Measurements from ENCODE around the gene SRRM4. TPM values are rescaled to one million over a fixed set of nuclear protein-coding genes. Genes with fewer than 3 reads are reported as not detected.

The SRRM4 gene
- total and polyA plus RNA-seq, 10 of the 15 experiments (the other 5 are each of a cell fraction or from before 2014, with no cell fraction given) = under 0.01 to 0.01 TPM; not detected in 8

- TF ChIP-seq CEBPZ (IDR thresholded peaks at IDR 0.05; ENCODE audit: low read depth, low read length) = no peak
- TF ChIP-seq USF2 (IDR thresholded peaks at IDR 0.05; ENCODE audit: borderline replicate concordance, low read depth, low read length) = no peak
- TF ChIP-seq CHD4 (IDR thresholded peaks at IDR 0.05) = no peak
- no peak for TF ChIP-seq KLF5 (IDR thresholded peaks at IDR 0.05; ENCODE audit: partially characterized antibody)
- TF ChIP-seq CBFB (IDR thresholded peaks at IDR 0.05; ENCODE audit: low read depth) = no peak
- no peak for TF ChIP-seq SUPT20H (IDR thresholded peaks at IDR 0.05; ENCODE audit: borderline replicate concordance, control insufficient read depth, low read depth, low read length)
- TF ChIP-seq LARP7 (IDR thresholded peaks at IDR 0.05) = no peak
- TF ChIP-seq BCL3 (IDR thresholded peaks at IDR 0.05; ENCODE audit: borderline replicate concordance, insufficient read depth, low read depth, low read length, poor library complexity, severe bottlenecking) = no peak
These were observed 4.7 kb downstream of the SRRM4 start (continued) for GRCh38 chr12:118986050-118986449.
